ENCODE data around the gene INS.

Gene INS

DNA sequence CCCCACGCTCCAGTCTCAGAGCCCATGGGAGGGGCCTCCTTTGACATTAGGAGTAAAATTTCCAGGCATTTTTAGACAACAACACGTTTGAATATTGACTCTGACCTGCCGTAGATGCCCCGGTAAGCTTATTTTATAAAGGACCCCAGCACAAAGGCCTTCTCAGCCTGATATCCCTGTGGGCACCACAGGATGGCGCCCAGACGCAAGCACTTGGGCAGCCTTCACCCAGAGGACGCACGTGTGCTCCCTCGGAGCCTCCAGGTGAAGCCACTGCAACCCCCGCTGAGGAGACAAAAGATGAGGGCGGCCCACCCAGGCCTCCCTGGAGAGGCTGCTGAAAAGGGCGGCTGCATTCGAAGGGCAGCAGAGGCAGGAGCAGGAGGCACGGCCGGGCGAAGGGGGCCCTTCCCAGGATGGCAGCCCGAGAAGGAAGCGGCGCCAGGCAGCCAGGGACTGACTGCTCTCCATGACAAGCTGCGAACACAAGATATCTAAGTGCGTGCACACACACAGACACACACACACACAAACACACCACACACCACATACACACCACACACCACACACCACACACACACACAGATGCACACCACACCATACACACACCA, 25.8 kb upstream of the INS start:
- H3K4me3 ChIP-seq (ENCODE audit: low read length), result no peak overlapping the region
- DNase-seq (ENCODE audit: low read depth), result no peak
- TF ChIP-seq, protein P1, sequence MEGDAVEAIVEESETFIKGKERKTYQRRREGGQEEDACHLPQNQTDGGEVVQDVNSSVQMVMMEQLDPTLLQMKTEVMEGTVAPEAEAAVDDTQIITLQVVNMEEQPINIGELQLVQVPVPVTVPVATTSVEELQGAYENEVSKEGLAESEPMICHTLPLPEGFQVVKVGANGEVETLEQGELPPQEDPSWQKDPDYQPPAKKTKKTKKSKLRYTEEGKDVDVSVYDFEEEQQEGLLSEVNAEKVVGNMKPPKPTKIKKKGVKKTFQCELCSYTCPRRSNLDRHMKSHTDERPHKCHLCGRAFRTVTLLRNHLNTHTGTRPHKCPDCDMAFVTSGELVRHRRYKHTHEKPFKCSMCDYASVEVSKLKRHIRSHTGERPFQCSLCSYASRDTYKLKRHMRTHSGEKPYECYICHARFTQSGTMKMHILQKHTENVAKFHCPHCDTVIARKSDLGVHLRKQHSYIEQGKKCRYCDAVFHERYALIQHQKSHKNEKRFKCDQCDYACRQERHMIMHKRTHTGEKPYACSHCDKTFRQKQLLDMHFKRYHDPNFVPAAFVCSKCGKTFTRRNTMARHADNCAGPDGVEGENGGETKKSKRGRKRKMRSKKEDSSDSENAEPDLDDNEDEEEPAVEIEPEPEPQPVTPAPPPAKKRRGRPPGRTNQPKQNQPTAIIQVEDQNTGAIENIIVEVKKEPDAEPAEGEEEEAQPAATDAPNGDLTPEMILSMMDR (conservative IDR thresholded peaks at IDR 0.05; ENCODE audit: low read depth, low read length), result peak; percentile 63

DNA sequence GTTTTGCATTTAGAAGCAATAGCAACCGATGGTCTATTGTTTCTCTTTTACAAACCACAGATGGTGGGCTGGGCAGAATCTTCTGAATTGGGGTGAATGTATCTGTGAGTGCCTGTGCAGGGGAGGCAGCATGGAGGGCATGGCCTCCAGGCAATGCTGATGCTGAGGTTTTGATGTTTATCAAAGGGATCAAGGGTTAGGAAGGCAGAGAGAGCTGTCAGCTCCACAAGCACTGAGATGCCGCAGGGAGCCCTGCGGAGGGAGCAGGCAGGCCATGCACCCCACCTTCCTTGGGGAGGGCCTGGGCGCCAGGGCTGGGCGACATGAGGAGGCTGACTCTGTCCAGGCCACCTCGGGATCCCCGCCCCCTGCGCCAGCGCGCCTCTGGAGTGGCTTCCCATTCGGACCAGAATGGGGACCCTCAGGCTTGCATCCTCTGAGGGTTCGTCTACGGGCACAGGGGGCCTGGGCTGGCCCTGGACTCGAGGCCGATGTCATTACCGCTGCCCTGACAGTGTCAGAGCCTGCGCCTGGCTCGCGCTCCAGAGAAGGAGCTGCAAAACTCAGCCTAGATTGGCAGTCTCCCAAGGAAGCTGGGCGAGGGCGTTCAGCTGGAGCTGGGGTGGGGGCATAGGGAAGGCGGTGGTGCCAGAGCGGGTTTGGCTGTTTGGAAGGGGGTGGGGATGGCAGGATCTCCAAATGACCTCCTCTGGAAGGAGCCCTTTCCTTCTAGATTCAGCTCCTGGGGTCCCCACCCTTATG, 24.5 kb upstream of the INS start:
- no peak for DNase-seq (ENCODE audit: low read depth)
- TF ChIP-seq, protein P1 (conservative IDR thresholded peaks at IDR 0.05; ENCODE audit: low read depth, low read length), result no peak
- no peak overlapping the region for H3K4me3 ChIP-seq (ENCODE audit: low read length)

DNA sequence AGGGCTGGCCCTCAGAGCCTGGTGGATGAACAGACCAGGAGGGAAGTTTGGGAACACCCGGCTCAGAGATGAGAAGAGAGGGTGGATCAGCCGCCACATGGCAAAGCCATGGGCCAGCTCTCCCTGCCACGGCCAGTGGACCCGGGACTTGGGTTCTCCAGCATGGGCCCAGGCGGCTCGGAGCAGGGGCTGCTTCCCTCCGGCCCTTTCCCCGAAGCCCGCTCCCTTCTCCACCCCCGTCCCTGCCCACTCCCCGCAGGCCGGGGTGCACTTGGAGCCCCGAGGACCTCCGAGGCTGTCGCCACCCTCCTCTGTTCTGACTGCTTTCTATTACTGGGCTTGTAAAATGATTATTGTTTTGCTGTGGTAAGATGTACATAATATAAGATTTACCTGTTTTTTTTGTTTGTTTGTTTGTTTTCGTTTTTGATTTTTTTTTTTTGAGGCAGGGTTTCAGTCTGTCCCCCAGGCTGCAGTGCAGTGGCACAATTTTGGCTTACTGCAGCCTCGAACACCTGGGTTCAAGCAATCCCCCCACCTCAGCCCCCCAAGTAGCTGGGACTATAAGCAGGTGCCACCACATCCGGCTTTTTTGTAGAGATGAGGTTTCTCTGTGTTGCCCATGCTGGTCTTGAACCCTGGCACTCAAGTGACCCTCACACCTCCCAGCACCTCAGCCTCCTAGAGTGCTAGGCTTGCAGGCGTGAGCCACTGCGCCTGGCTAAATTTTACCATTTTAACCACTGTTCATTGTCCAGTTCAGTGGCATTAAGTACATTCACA, 21.9 kb upstream of the INS start:
- no peak overlapping the region for H3K4me3 ChIP-seq (ENCODE audit: low read length)
- TF ChIP-seq, protein P1 (conservative IDR thresholded peaks at IDR 0.05; ENCODE audit: low read depth, low read length), result no peak
- no peak for DNase-seq (ENCODE audit: low read depth)

DNA sequence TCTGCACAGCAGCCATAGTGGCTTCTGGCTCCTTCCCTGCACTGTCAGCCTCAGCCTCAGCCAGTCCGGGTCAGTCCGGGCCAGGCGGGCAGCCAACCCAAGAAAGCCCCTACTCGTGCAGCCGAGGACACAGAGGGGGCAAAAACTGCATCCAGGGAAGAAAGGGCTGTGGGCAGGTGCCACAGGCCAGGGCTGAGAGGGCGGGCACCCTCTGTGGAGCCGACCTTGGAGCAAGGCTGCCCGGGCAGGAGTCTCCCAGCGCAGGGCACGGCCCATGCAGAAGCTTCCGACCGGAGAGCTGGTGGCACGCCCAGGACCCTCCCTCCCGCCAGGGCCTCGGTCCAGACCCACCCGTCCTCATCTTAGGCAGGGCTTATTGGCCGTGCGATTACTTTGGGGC, 21.1 kb upstream of the INS start:
- TF ChIP-seq, protein P1 (conservative IDR thresholded peaks at IDR 0.05; ENCODE audit: low read depth, low read length), result no peak

DNA sequence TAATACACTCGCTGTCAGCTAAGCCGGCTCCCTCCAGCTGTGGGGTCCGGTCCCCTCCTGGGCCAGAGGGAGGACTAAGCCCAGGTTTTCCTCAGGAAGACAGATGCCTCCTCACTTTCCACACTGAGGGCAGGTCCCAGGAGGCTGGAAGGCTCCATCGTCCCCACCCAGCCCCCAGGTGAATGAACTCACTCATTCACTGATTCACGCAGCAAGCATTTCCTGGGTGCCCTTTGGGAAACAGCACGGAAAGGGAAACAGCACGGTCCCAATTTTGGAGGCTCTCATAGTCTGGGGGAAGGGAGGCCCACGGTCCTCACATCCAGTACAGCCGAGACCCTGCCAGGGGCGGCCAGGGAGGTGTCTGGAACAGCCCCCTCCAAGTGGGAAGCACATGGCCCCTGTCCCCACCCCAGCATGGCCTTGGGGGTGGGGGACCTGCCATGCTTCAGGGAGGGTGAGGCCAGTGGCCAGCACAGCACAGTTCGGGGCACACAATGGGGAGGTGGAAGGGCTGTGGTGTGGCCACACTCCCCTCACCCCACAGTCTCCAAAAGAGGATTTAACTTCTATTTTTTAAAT, 19.9 kb upstream of the INS start:
- DNase-seq (ENCODE audit: low read depth), result no peak
- no peak overlapping the region for H3K4me3 ChIP-seq (ENCODE audit: low read length)
- TF ChIP-seq, protein P1 (conservative IDR thresholded peaks at IDR 0.05; ENCODE audit: low read depth, low read length), result no peak

More for the DNA sequence above, 21.1 kb upstream of the INS start:
- no peak overlapping the region for H3K4me3 ChIP-seq (ENCODE audit: low read length)
- DNase-seq (ENCODE audit: low read depth), result no peak

DNA sequence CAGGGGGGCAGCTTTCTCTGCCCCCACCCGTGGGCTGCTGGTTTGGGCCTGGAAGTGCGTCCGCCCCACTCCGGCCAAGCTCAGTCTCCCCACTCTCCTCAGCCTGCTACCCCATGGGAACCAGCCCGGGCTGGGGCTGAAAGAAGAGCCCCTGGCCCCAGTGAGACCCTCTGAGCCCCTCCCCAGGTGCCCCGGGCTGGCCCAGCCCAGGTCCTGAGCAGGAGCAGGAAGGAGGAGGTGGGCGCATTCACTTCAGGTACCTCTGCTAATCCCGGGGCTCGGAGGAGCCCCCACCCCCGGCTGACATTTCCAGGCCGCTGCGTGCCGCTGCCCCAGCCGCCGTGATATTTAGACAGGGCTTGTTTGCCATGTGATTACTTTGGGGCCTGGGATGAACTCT, 19.3 kb upstream of the INS start:
- no peak overlapping the region for H3K4me3 ChIP-seq (ENCODE audit: low read length)
- no peak for DNase-seq (ENCODE audit: low read depth)
- TF ChIP-seq, protein P1 (conservative IDR thresholded peaks at IDR 0.05; ENCODE audit: low read depth, low read length), result no peak
